GM13977 (cell line): ENCODE measurements around the gene GNA12.

ENCODE experiments used
- DNase-seq: peaks from one replicate; pipeline ENCODE4 v3.0.0; 2012; ENCODE audit warnings: low spot score
- in situ Hi-C: fragments of 300-500 bp; cut with MboI; formaldehyde crosslinking; loops from one replicate; pipeline ENCODE4 v1.12.0; 2022; ENCODE audit warnings: low sequenced_read_pairs, low pct_unique_long_range_greater_than_20kb, mixed read lengths, inconsistent platforms; ENCODE audit not compliant: unreplicated experiment
- TF ChIP-seq, protein P1 (sequence below): IDR thresholded peaks from 2 replicates; pipeline ENCODE4 v1.5.1; 2012; ENCODE audit warnings: mild to moderate bottlenecking, control low read depth; ENCODE audit not compliant: insufficient read depth; ENCODE audit errors: extremely low read depth, missing control alignments

The GNA12 gene

DNA sequence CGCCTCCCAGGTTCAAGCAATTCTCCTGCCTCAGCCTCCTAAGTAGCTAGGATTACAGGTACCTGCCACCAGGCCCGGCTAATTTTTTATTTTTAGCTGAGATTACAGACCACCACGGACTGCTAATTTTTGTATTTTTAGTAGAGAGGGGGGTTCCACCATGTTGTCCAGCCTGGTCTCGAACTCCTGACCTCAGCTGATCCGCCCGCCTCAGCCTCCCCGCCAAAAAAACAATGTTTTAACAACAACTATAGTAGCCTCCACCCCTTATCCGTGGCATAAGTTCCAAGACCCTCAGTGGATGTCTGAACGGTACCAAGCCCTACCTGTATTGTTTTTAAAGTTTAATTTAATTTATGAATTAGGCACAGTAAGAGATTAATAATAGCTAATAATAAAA, 48.2 kb downstream of the GNA12 start:
- in situ Hi-C loops = no loop called here
- DNase-seq = no peak
- TF ChIP-seq, protein P1, sequence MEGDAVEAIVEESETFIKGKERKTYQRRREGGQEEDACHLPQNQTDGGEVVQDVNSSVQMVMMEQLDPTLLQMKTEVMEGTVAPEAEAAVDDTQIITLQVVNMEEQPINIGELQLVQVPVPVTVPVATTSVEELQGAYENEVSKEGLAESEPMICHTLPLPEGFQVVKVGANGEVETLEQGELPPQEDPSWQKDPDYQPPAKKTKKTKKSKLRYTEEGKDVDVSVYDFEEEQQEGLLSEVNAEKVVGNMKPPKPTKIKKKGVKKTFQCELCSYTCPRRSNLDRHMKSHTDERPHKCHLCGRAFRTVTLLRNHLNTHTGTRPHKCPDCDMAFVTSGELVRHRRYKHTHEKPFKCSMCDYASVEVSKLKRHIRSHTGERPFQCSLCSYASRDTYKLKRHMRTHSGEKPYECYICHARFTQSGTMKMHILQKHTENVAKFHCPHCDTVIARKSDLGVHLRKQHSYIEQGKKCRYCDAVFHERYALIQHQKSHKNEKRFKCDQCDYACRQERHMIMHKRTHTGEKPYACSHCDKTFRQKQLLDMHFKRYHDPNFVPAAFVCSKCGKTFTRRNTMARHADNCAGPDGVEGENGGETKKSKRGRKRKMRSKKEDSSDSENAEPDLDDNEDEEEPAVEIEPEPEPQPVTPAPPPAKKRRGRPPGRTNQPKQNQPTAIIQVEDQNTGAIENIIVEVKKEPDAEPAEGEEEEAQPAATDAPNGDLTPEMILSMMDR = no peak

DNA sequence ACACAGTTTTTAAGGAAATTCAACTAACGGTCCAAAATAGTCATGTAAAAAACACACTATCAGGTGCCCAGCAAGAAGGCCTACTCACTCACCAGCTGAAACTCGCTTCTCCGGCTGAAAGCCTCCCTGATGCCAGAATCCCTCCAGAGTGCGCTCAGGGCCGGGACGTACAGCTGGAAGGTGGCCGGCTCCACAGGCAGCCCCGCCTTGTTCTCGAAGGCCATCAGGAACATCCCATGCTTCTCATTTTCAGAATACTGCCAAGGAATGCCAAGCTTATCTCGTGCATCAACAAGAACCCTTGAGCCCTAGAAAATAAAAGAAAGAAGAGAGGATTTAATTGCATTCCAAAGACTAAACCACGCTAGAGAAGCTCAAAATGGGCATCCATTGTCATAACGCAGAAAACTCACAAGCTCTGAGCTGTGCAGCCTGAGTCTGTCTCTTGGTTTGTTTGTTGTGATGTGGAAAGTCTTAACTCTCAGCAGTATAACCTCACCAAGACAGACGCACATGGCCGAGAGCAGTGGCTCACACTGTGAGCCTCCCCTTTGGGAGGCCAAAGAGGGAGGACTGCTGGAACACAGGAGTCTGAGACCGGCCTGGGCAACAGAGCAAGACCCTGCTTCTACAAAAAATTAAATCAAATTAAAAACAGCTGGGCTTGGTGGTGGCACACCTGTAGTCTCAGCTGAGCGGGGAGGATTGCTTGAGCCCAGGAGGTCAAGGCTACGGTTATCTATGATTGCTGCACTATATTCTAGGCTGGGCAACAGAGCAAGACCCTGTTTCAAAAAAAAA, 49.1 kb downstream of the GNA12 start:
- DNase-seq = no peak
- TF ChIP-seq, protein P1 = no peak
- in situ Hi-C loops = no loop called here

DNA sequence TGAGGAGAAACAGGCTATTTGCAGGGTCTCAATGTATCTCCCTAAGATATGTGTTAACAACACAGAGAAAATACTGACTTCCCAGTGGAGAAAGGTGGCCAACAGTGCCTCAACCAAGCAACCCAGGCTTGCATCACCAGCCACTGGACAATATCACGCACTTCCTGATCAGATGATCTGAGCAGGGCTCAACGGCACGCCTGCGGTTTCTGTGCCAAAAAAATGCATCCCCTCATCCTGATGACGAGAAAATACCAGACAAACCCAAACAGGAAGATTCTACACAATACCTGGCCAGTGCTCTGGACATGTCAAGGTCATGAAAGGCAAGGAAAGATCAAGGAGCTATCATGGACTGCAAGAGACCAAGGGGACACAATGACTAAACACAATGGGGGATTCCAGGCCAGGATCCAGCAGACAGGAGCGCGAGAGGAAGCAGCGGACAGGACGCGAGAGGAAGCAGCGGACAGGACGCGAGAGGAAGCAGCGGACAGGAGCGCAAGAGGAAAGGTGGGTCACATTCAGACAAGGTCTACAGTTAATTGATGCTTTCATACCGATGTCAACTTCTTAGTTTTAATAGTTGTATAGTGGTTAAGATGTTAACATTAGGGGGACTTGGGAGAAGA, 51.1 kb downstream of the GNA12 start:
- DNase-seq = no peak
- TF ChIP-seq, protein P1 = no peak
- in situ Hi-C loops = no loop called here

DNA sequence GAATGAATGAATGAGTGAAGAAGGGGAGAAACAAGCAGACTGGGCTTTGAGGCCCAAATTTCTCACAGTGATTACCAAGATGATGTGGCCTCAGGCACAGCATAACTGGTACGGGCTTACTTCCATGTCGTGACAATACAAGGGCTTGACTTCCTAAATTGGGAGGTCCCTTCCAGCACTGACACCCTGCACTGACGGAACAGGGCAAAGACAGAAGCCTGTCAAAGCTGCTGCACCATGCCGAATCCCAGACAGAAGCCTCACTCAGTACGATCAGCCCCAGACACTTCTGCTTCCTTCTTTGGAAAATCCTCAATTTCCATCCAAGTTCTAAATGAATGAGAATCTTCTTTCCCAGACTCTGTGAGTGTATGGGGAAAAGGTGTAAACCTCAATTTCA, 51.9 kb downstream of the GNA12 start:
- no peak for DNase-seq
- TF ChIP-seq, protein P1 = no peak
- in situ Hi-C loops = no loop called here

DNA sequence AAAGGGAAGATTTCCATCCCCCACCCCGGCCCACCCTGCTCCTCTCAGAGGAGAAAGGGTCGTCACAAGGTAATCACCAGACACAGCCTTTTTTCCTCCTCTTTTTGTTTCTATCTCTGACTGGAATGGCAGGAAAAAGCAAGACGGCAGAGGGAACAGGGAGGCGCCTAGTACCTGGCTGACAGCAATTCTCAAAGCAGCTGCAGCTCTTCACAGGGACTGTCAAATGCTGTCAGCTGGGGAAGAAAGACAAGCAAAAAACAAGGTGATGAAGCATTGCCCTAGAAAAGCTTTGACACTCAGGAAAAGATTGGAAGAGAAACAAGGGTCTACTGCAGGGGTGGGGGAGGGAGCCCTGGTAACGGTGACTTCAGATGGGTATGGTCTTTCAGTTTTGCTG, 52.7 kb downstream of the GNA12 start:
- TF ChIP-seq, protein P1 = no peak
- in situ Hi-C loops = no loop called here
- no peak for DNase-seq

DNA sequence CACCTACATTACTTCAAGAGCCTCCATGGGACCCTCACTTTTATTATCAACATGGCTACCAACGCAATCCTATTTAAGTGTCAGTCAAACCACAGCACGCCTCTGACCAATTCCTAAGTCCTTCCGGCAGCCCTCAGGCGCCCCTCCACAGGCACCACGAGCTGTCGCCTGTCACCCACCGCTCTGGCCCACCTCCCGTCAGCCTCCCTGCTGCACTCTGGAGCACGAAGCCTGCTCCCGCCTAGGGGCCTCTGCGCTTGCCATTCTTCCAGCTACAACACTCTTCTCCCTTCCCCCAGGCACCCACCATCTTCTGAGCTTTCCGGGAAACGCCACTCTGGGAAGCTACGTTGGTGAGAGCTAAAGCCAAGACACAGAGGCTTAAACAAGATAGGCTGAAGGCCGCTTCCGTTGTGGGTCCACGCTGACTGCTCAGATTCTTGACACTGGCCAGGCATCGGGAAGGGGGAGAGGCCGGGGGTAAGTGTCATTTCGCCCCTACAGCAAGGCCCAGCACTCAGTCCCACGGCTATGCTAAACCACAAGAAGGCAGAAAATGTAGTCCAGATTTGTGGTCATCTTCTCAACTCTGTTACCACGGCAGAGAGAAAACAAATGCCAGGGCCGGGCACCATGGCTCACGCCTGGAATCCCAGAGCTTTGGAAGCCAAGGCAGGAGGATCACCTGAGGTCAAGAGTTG, 56.7 kb downstream of the GNA12 start:
- in situ Hi-C loops = no loop called here
- no peak for DNase-seq
- TF ChIP-seq, protein P1 = no peak
